HFFc6 (cell line): ENCODE data around the gene SNRNP35. TPM values are rescaled to one million over a fixed set of nuclear protein-coding genes. Genes with fewer than 3 reads are reported as not detected.
"Not testable (repeated sequence)": the region's sequence is repeated elsewhere in the genome, so short reads cannot be mapped to it uniquely, and the experiment has no call there.

ENCODE experiments used
- DNase-seq: peaks from one replicate; pipeline ENCODE4 v3.0.0-alpha.2; 2018
- H3K27ac Mint-ChIP-seq: 2 replicates; pipeline ENCODE4 v1.8.0; 2020; ENCODE audit warnings: mild to moderate bottlenecking, mixed read lengths
- H3K27me3 Mint-ChIP-seq: 2 replicates; pipeline ENCODE4 v1.8.0; 2021; ENCODE audit warnings: mild to moderate bottlenecking, moderate library complexity, mixed read lengths; ENCODE audit not compliant: insufficient read depth
- H3K36me3 Mint-ChIP-seq: 2 replicates; pipeline ENCODE4 v1.8.0; 2021; ENCODE audit warnings: low read depth, mixed read lengths
- H3K4me1 Mint-ChIP-seq: 2 replicates; pipeline ENCODE4 v1.8.0; 2020; ENCODE audit warnings: low read depth, mixed read lengths
- H3K4me3 Mint-ChIP-seq: 2 replicates; pipeline ENCODE4 v1.8.0; 2020; ENCODE audit warnings: mild to moderate bottlenecking, moderate library complexity, mixed read lengths
- H3K9me3 Mint-ChIP-seq: 2 replicates; pipeline ENCODE4 v1.8.0; 2020; ENCODE audit warnings: mild to moderate bottlenecking, mixed read lengths
- CTCF ChIP-seq: fragments of 200-600 bp; sonication (generic); IDR thresholded peaks from 2 replicates; pipeline ENCODE4 v1.5.0; 2021; ENCODE audit warnings: antibody characterized with exemption, mild to moderate bottlenecking
- total RNA-seq, 6 experiments: library from RNA; stranded (reverse); fragmentation: NEBNext Ultra II Directional; extraction: Animal tissue kit (Norgen Biotek cat#: 25700); gene quantifications; 2 replicates in 1 of 6; 3 replicates in 5 of 6; pipeline ENCODE4 v1.2.3, GENCODE V29; 2021

SNRNP35 gene
- total RNA-seq, 6 experiments from 2014 or later: 13.0 to 20.0 (median 14.8) TPM

DNA sequence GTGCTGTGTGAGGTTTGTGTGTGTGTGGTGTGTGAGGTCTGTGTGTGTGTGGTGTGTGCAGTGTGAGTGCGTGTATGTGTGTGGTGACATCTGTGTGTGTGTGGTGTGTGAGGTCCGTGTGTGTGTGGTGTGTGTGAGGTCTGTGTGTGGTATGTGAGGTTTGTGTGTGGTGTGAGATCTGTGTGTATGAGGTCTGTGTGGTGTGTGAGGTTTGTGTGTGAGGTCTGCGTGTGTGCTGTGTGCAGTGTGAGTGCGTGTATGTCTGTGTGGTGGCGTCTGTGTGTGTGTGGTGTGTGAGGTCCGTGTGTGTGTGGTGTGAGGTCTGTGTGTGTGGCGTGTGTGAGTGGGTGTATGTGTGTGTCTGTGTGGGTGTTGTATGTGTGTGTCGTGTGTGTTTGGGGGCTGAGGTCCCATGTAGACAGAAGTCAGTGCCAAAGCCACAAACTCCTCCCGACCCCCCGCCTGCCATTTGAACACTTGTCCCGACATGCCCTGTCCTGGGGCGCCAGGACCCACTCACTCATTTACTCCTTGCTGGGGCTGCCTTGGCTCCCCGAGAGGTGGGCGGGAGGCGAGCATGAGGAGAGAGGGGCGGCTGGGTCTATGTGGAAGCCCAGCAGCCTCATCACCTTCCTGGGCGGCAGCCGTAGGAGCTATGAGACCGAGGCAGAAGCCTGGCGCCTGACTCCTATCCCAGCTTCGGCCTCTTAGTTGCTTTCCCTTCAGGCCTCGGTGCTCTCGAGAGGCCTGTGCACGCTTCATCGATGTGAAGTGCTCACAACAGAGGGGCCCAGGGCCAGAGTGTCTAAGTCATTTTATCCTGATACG is 55.1 kb downstream of the SNRNP35 start:
- Mint-ChIP-seq H3K36me3 (peaks cover 5% of the 10 kb centered on the region; the same call in 1 of the 2 replicates), H3K27ac (no peak overlapping the region), H3K4me1 (peaks cover 6% of the 10 kb centered on the region; the same call in 1 of the 2 replicates), H3K4me3 (no peak overlapping the region), H3K27me3 (peaks cover 2% of the 10 kb centered on the region), H3K9me3 (no peaks in the 10 kb centered on the region)
- TF ChIP-seq CTCF: no peak
- DNase-seq: no peak

DNA sequence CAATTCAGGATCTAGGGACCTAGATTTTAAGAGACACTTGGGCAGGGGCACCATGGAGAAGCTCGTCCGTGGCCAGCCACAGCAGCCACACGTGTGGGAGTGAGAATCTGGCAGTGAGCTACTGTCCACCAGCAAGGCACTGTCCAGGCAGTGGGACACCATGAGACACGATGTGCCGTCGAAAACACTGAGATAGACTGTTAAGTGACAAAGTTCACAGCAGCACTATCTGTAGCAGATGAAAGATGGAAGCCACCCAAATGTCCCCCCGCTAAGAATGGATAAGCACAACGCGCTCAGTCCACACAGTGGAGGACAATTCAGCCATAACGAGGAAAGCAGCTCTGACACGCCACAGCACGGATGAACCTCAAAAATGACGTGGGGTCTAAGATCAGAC is 55.9 kb downstream of the SNRNP35 start:
- Mint-ChIP-seq H3K9me3 (no peaks in the 10 kb centered on the region), H3K27me3 (peaks cover 2% of the 10 kb centered on the region), H3K4me1 (peaks cover 3% of the 10 kb centered on the region), H3K27ac (no peak overlapping the region), H3K36me3 (peaks cover 3% of the 10 kb centered on the region; the same call in 1 of the 2 replicates), H3K4me3 (no peak overlapping the region)
- no peak for TF ChIP-seq CTCF
- DNase-seq: no peak

DNA sequence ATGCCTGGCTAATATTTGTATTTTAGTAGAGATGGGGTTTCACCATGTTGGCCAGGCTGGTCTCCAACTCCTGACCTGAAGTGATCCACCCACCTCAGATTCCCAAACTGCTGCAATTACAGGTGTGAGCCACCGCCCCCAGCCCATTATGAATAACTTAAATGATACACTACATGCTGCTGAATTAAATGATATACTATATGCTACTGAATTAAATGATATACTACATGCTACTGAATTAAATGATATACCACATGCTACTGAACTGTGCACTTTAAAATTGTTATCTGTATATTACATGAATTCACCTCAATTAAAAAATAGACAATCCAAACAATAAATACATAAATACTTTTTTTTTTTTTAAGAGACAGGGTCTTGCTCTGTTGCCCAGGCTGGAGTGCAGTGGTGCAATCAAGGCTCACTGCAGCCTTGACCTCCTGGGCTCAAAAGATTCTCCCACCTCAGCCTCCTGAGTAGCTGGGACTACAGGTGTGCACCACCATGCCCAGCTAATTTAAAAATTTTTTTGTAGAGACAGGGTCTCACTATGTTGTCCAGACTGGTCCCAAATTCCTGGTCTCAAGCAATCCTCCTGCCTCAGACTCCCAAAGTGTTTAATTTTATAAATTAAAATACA is 56.8 kb downstream of the SNRNP35 start:
- H3K4me1 Mint-ChIP-seq, H3K4me3 Mint-ChIP-seq, DNase-seq, H3K9me3 Mint-ChIP-seq, H3K27ac Mint-ChIP-seq, H3K27me3 Mint-ChIP-seq, H3K36me3 Mint-ChIP-seq: not testable (repeated sequence)

- Mint-ChIP-seq H3K9me3 (no peaks in the 10 kb centered on the region), H3K36me3 (peaks cover 12% of the 10 kb centered on the region), H3K27me3 (peaks cover 2% of the 10 kb centered on the region; the same call in 1 of the 2 replicates), H3K4me1 (peaks cover 14% of the 10 kb centered on the region), H3K27ac (no peak overlapping the region), H3K4me3 (no peak overlapping the region)
- TF ChIP-seq CTCF: no peak
- DNase-seq: no peak
Observed at GRCh38 chr12:123516216-123516780, 58.4 kb downstream of the SNRNP35 start.

Other genes starting within 250 kb of the SNRNP35 start
- gene MPHOSPH9, start 225.0 kb upstream of the SNRNP35 start, total RNA-seq: 10 to 100 TPM; 20.7 to 28.6 (median 24.4) TPM
- 1 to 10 TPM; 7.8 to 9.1 (median 8.8) TPM for gene MTRFR, start 224.7 kb upstream of the SNRNP35 start, total RNA-seq
- gene CDK2AP1, start 186.3 kb upstream of the SNRNP35 start, total RNA-seq: 100 to 1,000 TPM; 325 to 389 (median 363) TPM
- 10 to 100 TPM; 32.3 to 38.2 (median 35.3) TPM for gene SBNO1, start 93.3 kb upstream of the SNRNP35 start, total RNA-seq
- 10 to 100 TPM; 52.2 to 64.0 (median 61.3) TPM for gene KMT5A, start 74.0 kb upstream of the SNRNP35 start, total RNA-seq
- gene RILPL2, start 21.5 kb upstream of the SNRNP35 start, total RNA-seq: 1 to 10 TPM; 4.4 to 6.0 (median 5.5) TPM
- 10 to 100 TPM; 15.2 to 18.9 (median 16.9) TPM for gene RILPL1, start 75.6 kb downstream of the SNRNP35 start, total RNA-seq
- gene TMED2, start 126.4 kb downstream of the SNRNP35 start, total RNA-seq: 100 to 1,000 TPM; 383 to 448 (median 405) TPM
- 10 to 100 TPM; 13.4 to 18.4 (median 14.3) TPM for gene DDX55, start 144.0 kb downstream of the SNRNP35 start, total RNA-seq
- gene EIF2B1, start 175.5 kb downstream of the SNRNP35 start, total RNA-seq: 10 to 100 TPM; 48.7 to 51.9 (median 50.3) TPM
- 10 to 100 TPM; 34.9 to 47.5 (median 43.0) TPM for gene GTF2H3, start 175.7 kb downstream of the SNRNP35 start, total RNA-seq
- gene TCTN2, start 213.0 kb downstream of the SNRNP35 start, total RNA-seq: 10 to 100 TPM in 1 of 6 experiments, 1 to 10 TPM in 5; 6.5 to 11.2 (median 9.5) TPM